Measurements from ENCODE around the gene ZNF891. TPM values are rescaled to one million over a fixed set of nuclear protein-coding genes. Genes with fewer than 3 reads are reported as not detected.
A peak's percentile ranks its signal among the peaks of the same experiment; 100 is the strongest.

The ZNF891 gene
- total and polyA plus RNA-seq, 2 experiments from 2014 or later = 0.19 to 2.2 TPM

- WGBS (ENCODE audit: low lambda C conversion rate, missing lambda C conversion rate) = 33% methylated on average over 17 of the region's 17 CpGs
- Histone ChIP-seq H3K79me2 (peaks cover 28% of the 10 kb centered on the region), H3K4me1 (ENCODE audit: insufficient read depth) (no peaks in the 10 kb centered on the region), H4K20me1 (ENCODE audit: insufficient read depth, poor library complexity, severe bottlenecking) (no peaks in the 10 kb centered on the region), H3K4me3 (peak overlapping the region; percentile 68), H3K27ac (peak overlapping the region; percentile 98), H3K9me3 (ENCODE audit: low read depth) (peaks cover 57% of the 10 kb centered on the region), H3K36me3 (replicated peaks; ENCODE audit: insufficient read depth, low read depth) (peaks cover 19% of the 10 kb centered on the region), H3K27me3 (no peaks in the 10 kb centered on the region), H3K4me2 (peak overlapping the region; percentile 87), H3K9me2 (replicated peaks; ENCODE audit: insufficient read depth) (no peaks in the 10 kb centered on the region), H2AFZ (peak overlapping the region; percentile 69)
- peak; percentile 10 for DNase-seq (ENCODE audit: low spot score)
- TF ChIP-seq EZH2phosphoT487 (IDR thresholded peaks at IDR 0.05; ENCODE audit: low read depth, severe bottlenecking, unreplicated experiment) = no peak
- TF ChIP-seq EZH2 (IDR thresholded peaks at IDR 0.05; ENCODE audit: borderline replicate concordance) = no peak
- TF ChIP-seq, protein P1, sequence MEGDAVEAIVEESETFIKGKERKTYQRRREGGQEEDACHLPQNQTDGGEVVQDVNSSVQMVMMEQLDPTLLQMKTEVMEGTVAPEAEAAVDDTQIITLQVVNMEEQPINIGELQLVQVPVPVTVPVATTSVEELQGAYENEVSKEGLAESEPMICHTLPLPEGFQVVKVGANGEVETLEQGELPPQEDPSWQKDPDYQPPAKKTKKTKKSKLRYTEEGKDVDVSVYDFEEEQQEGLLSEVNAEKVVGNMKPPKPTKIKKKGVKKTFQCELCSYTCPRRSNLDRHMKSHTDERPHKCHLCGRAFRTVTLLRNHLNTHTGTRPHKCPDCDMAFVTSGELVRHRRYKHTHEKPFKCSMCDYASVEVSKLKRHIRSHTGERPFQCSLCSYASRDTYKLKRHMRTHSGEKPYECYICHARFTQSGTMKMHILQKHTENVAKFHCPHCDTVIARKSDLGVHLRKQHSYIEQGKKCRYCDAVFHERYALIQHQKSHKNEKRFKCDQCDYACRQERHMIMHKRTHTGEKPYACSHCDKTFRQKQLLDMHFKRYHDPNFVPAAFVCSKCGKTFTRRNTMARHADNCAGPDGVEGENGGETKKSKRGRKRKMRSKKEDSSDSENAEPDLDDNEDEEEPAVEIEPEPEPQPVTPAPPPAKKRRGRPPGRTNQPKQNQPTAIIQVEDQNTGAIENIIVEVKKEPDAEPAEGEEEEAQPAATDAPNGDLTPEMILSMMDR (IDR thresholded peaks at IDR 0.05; ENCODE audit: poor library complexity) = no peak
These were observed 48.8 kb downstream of the ZNF891 start for GRCh38 chr12:133081159-133081780.

GRCh38 chr12:133080368-133081158, 49.5 kb downstream of the ZNF891 start, which contains the start of gene ZNF140:
Gene ZNF140 (plus strand): TSS chr12:133080923. CDS start chr12:133081321, 398 bp downstream.
- Histone ChIP-seq H3K4me1 (ENCODE audit: insufficient read depth) (no peaks in the 10 kb centered on the region), H3K36me3 (replicated peaks; ENCODE audit: insufficient read depth, low read depth) (peaks cover 19% of the 10 kb centered on the region), H2AFZ (peak within 1 kb of the TSS; percentile 80), H4K20me1 (ENCODE audit: insufficient read depth, poor library complexity, severe bottlenecking) (no peaks in the 10 kb centered on the region), H3K4me3 (peak within 1 kb of the TSS; percentile 68), H3K27ac (peak within 1 kb of the TSS; percentile 98), H3K79me2 (peaks cover 26% of the 10 kb centered on the region), H3K4me2 (peak within 1 kb of the TSS; percentile 87), H3K9me2 (replicated peaks; ENCODE audit: insufficient read depth) (no peaks in the 10 kb centered on the region), H3K27me3 (no peaks in the 10 kb centered on the region), H3K9me3 (ENCODE audit: low read depth) (peaks cover 50% of the 10 kb centered on the region)
- TF ChIP-seq EZH2phosphoT487 (IDR thresholded peaks at IDR 0.05; ENCODE audit: low read depth, severe bottlenecking, unreplicated experiment) (no peak), EZH2 (IDR thresholded peaks at IDR 0.05; ENCODE audit: borderline replicate concordance) (no peak)
- TF ChIP-seq, protein P1 (IDR thresholded peaks at IDR 0.05; ENCODE audit: poor library complexity) = no peak
- DNase-seq (ENCODE audit: low spot score) = peak; percentile 98
- 1% methylated on average over 65 of the region's 69 CpGs for whole genome bisulfite sequencing (ENCODE audit: low lambda C conversion rate, missing lambda C conversion rate)

- H3K36me3 ChIP-seq (replicated peaks; ENCODE audit: insufficient read depth, low read depth) = peaks cover 16% of the 10 kb centered on the region
- H3K4me2 ChIP-seq = peak overlapping the region; percentile 87
- no peaks in the 10 kb centered on the region for H3K9me2 ChIP-seq (replicated peaks; ENCODE audit: insufficient read depth)
- H3K4me1 ChIP-seq (ENCODE audit: insufficient read depth) = no peaks in the 10 kb centered on the region
- TF ChIP-seq, protein P1 (IDR thresholded peaks at IDR 0.05; ENCODE audit: poor library complexity) = no peak
- TF ChIP-seq EZH2 (IDR thresholded peaks at IDR 0.05; ENCODE audit: borderline replicate concordance) (no peak), EZH2phosphoT487 (IDR thresholded peaks at IDR 0.05; ENCODE audit: low read depth, severe bottlenecking, unreplicated experiment) (no peak)
- peak overlapping the region; percentile 98 for H3K27ac ChIP-seq
- WGBS (ENCODE audit: low lambda C conversion rate, missing lambda C conversion rate) = 1% methylated on average over 22 of the region's 22 CpGs
- no peaks in the 10 kb centered on the region for H4K20me1 ChIP-seq (ENCODE audit: insufficient read depth, poor library complexity, severe bottlenecking)
- H3K27me3 ChIP-seq = no peaks in the 10 kb centered on the region
- DNase-seq (ENCODE audit: low spot score) = peak; percentile 99
- peak overlapping the region; percentile 44 for H3K4me3 ChIP-seq
- peaks cover 45% of the 10 kb centered on the region for H3K9me3 ChIP-seq (ENCODE audit: low read depth)
- peaks cover 24% of the 10 kb centered on the region for H3K79me2 ChIP-seq
- H2AFZ ChIP-seq = peak overlapping the region; percentile 80
These were observed 50.1 kb downstream of the ZNF891 start for GRCh38 chr12:133080026-133080367.

Measured in hepatocyte (in vitro differentiated cells).